Aorta (tissue), 5 donors: ENCODE data around the gene PADI4. TPM values are rescaled to one million over a fixed set of nuclear protein-coding genes. Genes with fewer than 3 reads are reported as not detected.

ENCODE experiments used
- ATAC-seq: fragments of 200-7000 bp; cut with Tn5 transposase; one replicate; pipeline ENCODE4 v1.9.1; 2022; ENCODE audit warnings: moderate library complexity; ENCODE audit not compliant: low FRiP score
- DNase-seq, 2 donors: peaks; one replicate each; pipeline ENCODE4 v3.0.0-alpha.2; 2020
- H3K27ac ChIP-seq, 2 donors: one replicate each; pipeline ENCODE4 v1.5.1; 2013; ENCODE audit warnings: low read length in 2 of 2, mild to moderate bottlenecking in 2 of 2, moderate library complexity in 2 of 2, control low read depth in 1 of 2, inconsistent platforms in 1 of 2, low read depth in 1 of 2
- H3K27me3 ChIP-seq, 2 donors: one replicate each; pipeline ENCODE4 v1.6.1; 2013; ENCODE audit warnings: control low read depth in 1 of 2, low read length in 1 of 2, mild to moderate bottlenecking in 1 of 2, moderate library complexity in 1 of 2; ENCODE audit not compliant: insufficient read depth in 2 of 2, control insufficient read depth in 1 of 2
- H3K36me3 ChIP-seq, 2 donors: one replicate each; pipeline ENCODE4 v1.6.1; 2013; ENCODE audit warnings: control low read depth in 1 of 2, low read length in 1 of 2, mild to moderate bottlenecking in 1 of 2; ENCODE audit not compliant: insufficient read depth in 2 of 2, control insufficient read depth in 1 of 2
- H3K4me1 ChIP-seq, 2 donors: one replicate each; pipeline ENCODE4 v1.6.1; 2013; ENCODE audit warnings: low read length in 2 of 2, control low read depth in 1 of 2, mild to moderate bottlenecking in 1 of 2, moderate library complexity in 1 of 2; ENCODE audit not compliant: insufficient read depth in 2 of 2, control insufficient read depth in 1 of 2
- H3K4me3 ChIP-seq, 2 donors: one replicate each; pipeline ENCODE4 v1.5.1; 2013; ENCODE audit warnings: low read length in 2 of 2, control low read depth in 1 of 2, mild to moderate bottlenecking in 1 of 2
- H3K9me3 ChIP-seq: one replicate; pipeline ENCODE4 v1.6.1; 2013; ENCODE audit warnings: mild to moderate bottlenecking, low read length; ENCODE audit not compliant: control insufficient read depth
- WGBS, 2 donors: extraction: QIAGEN DNeasy Blood & Tissue Kit; methylation state at CpG; one replicate each; pipeline ENCODE4 v1.1.7; 2013; 5-methylcytosine and 5-hydroxymethylcytosine counted together
- intact Hi-C, 2 donors: fragments of 100-400 bp; cut with DNase I; formaldehyde crosslinking; loops; one replicate each; pipeline versions ENCODE4 v1.14.2 to v1.15.0; 2022
- polyA plus RNA-seq, 2 donors: library from polyadenylated mRNA; stranded (reverse); fragments of 200-250 nt; gene quantifications; one replicate each; pipeline ENCODE4 v1.2.3, GENCODE V29; 2013
- total RNA-seq, 2 donors: library from RNA; stranded (reverse); fragmentation: NEBNext Ultra II Directional; extraction: Animal tissue kit (Norgen Biotek cat#: 25700); gene quantifications; one replicate each; pipeline ENCODE4 v1.2.1, GENCODE V29; 2021
- donor health status: healthy with polysubstance abuse.
- donor health status: Bipolar disorder and iron deficiency.
- donor health status: DM: no; HTN: no; CAD: no.
- donor health status: DM: no; HTN: no; CAD: no.
- donor health status: DM: yes; HTN: yes; CAD: no.

Gene PADI4
- total and polyA plus RNA-seq, 4 donors = 1.7 to 2.1 TPM; not detected in 2

DNA sequence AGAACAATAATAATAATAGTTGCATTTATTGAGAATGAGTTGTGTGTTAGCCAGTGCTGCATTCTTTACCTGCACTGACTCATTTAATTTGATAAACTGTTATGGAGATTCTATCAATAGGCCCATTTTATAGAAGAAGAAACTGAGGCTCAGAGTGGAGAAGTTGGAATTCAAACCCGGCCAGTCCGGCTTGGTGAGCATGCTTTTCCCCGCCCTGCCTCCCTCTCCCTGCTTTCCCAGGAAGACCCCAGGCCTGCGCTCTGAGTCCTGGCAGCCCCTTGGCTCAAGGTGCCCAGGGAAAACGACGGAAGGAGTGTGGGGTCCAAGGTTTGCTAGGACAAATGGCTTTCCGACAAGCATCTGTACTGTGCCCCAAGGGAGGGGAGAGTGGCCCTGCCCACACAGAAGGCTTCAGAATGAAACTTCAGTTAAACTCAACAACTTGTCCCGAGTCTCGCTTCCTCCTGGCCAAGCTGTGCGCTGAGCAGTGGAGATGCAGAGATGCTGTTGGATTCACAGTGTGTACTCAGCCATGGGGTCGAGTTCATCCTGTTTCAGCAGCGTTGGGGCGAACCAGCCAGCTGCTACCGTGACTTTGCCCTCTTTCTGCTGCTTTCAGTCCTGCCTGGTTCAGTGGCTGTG is 40.7 kb downstream of the PADI4 start:
- Histone ChIP-seq H3K27me3 (no peaks in the 10 kb centered on the region), H3K4me1 (no peaks in the 10 kb centered on the region), H3K27ac (no peak overlapping the region), H3K9me3 (no peaks in the 10 kb centered on the region), H3K36me3 (no peaks in the 10 kb centered on the region), H3K4me3 (no peak overlapping the region)
- ATAC-seq (no peak), DNase-seq (peak; percentile 17 to 40)
- intact Hi-C loops = no loop called here
- 49 to 58% methylated on average over 14 of the region's 14 CpGs for WGBS, 2 donors

DNA sequence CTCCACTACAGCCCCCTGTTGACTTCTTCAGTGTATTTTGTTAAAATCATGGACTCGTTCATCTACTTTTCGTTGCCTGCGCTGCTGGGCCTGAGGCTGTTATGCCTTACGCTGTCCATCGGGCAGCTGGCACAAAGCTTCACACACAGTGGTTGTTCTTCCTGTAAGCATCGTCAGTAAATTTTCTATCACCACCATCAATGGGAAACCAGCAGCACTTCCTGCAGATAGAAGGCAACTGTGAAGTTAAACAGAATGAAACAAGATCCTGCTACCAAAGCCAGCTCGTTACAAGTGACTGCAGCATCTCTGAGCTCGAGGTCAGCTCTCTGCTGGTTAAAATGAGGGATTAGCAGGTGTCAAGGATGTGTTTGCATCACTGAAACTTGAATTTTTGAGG is 42.1 kb downstream of the PADI4 start:
- Histone ChIP-seq H3K9me3 (no peaks in the 10 kb centered on the region), H3K27me3 (no peaks in the 10 kb centered on the region), H3K4me3 (no peak overlapping the region), H3K27ac (no peak overlapping the region), H3K36me3 (no peaks in the 10 kb centered on the region), H3K4me1 (no peaks in the 10 kb centered on the region)
- DNase-seq (peak in 1 of 2 donors; percentile 5), ATAC-seq (no peak)
- 60 to 62% methylated on average over 8 of the region's 8 CpGs for WGBS, 2 donors
- intact Hi-C loops = no loop called here

- no peak for ATAC-seq
- no peaks in the 10 kb centered on the region for H3K36me3 ChIP-seq
- no peaks in the 10 kb centered on the region for H3K4me1 ChIP-seq
- H3K9me3 ChIP-seq = no peaks in the 10 kb centered on the region
- intact Hi-C loops = no loop called here
- WGBS, 2 donors = 74 to 80% methylated on average over 7 of the region's 7 CpGs
- H3K27ac ChIP-seq = no peak overlapping the region
- no peak overlapping the region for H3K4me3 ChIP-seq
- peak in 1 of 2 donors; percentile 16 for DNase-seq
- H3K27me3 ChIP-seq = no peaks in the 10 kb centered on the region
These were observed 43.0 kb downstream of the PADI4 start for GRCh38 chr1:17350928-17351446.

DNA sequence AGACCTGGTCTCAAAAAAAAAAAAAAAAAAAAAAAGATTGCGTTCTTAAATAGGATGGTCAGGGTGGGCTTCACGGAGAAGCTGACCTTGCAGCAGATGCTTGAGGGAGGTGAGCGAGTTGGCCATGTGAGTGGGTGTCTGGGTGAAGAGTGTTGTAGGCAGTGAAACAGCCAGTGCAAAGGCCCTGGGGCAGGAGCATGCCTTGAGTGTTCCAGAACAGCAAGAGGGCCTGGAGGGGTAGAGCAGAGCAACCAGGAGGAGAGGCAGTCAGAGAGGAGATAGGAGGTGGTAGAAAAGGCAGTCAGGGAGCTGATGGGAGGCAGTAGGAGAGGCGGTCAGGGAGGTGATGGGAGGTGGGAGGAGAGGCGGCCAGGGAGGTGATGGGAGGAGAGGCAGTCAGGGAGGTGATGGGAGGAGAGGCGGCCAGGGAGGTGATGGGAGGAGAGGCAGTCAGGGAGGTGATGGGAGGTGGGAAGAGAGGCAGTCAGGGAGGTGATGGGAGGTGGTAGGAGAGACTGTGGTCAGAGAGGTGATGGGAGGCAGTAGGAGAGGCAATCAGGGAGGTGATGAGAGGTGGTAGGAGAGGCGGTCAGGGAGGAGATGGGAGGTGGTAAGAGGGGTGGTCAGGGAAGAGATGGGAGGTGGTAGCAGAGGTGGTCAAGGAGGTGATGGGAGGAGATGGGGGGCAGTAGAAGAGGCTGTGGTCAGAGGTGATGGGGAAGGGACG is 43.8 kb downstream of the PADI4 start:
- whole genome bisulfite sequencing, 2 donors = 77 to 82% methylated on average over 7 to 8 of the region's 8 CpGs

GRCh38 chr1:17352419-17352909 is 44.5 kb downstream of the PADI4 start:
- WGBS, 2 donors = 55% methylated on average over 8 of the region's 8 CpGs
- H3K9me3 ChIP-seq = no peaks in the 10 kb centered on the region
- no peaks in the 10 kb centered on the region for H3K4me1 ChIP-seq
- DNase-seq (peak in 1 of 2 donors; percentile 30), ATAC-seq (no peak)
- intact Hi-C loops = no loop called here
- H3K27me3 ChIP-seq = no peaks in the 10 kb centered on the region
- H3K36me3 ChIP-seq = no peaks in the 10 kb centered on the region
- no peak overlapping the region for H3K4me3 ChIP-seq
- H3K27ac ChIP-seq = no peak overlapping the region

More for the DNA sequence above, 43.8 kb downstream of the PADI4 start:
- no peaks in the 10 kb centered on the region for H3K36me3 ChIP-seq
- no peak overlapping the region for H3K27ac ChIP-seq
- intact Hi-C loops = no loop called here
- DNase-seq = peak in 1 of 2 donors; percentile 18
- no peak overlapping the region for H3K4me3 ChIP-seq
- no peaks in the 10 kb centered on the region for H3K9me3 ChIP-seq
- no peaks in the 10 kb centered on the region for H3K27me3 ChIP-seq
- ATAC-seq = no peak
- no peaks in the 10 kb centered on the region for H3K4me1 ChIP-seq

DNA sequence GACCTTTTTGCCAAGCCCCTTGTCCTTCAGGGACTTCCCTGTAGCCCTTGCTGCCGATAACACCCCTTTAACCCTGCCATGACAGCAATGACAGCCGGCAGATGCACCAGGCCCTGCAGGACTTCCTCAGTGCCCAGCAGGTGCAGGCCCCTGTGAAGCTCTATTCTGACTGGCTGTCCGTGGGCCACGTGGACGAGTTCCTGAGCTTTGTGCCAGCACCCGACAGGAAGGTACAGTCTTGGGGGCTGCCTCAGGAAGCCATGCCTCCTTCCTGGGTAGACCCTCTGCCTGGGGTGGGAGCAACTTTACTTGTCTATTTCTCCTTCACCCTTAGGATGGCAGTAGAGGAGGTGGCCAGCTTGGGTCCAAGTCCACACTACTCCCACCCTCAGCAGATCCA is 47.9 kb downstream of the PADI4 start:
- intact Hi-C loops = no loop called here
- ATAC-seq = no peak
- Histone ChIP-seq H3K4me1 (no peaks in the 10 kb centered on the region), H3K27me3 (no peaks in the 10 kb centered on the region), H3K27ac (no peak overlapping the region), H3K36me3 (no peaks in the 10 kb centered on the region), H3K9me3 (no peaks in the 10 kb centered on the region), H3K4me3 (no peak overlapping the region)
- DNase-seq = no peak
- 67 to 68% methylated on average over 6 of the region's 6 CpGs for WGBS, 2 donors

DNA sequence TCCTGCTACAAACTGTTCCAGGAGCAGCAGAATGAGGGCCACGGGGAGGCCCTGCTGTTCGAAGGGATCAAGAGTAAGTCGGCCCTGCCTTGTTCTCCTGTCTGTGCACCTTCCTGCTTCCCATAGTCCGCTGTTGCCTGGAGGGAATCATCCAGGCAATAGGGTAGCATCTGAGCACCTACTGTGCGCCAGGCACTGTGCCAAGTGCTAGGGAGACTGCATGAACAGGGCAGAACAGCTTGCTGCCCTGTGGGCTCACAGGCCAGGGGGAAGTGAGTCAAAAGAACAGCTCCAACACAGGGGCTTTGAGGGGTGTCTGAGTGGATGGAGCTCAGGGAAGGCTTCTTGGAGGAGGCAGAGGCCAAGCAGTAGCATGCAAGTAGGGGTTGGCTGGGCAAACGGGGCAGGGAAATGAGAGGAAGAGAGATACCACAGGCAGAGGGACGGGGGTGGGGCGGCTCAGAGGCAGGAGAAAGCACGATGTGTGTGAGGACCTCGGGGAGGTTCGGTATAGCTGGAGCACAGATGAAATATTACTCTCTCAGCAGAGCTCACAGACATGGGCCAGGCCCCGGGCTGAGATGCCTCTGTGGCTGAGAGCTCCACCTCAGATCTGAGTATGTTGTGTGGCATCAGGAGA is 48.5 kb downstream of the PADI4 start:
- DNase-seq = no peak
- no peak for ATAC-seq
- WGBS, 2 donors = 53 to 56% methylated on average over 12 of the region's 12 CpGs
- Histone ChIP-seq H3K4me1 (no peaks in the 10 kb centered on the region), H3K9me3 (no peaks in the 10 kb centered on the region), H3K4me3 (no peak overlapping the region), H3K36me3 (no peaks in the 10 kb centered on the region), H3K27ac (no peak overlapping the region), H3K27me3 (no peaks in the 10 kb centered on the region)
- intact Hi-C loops = no loop called here

DNA sequence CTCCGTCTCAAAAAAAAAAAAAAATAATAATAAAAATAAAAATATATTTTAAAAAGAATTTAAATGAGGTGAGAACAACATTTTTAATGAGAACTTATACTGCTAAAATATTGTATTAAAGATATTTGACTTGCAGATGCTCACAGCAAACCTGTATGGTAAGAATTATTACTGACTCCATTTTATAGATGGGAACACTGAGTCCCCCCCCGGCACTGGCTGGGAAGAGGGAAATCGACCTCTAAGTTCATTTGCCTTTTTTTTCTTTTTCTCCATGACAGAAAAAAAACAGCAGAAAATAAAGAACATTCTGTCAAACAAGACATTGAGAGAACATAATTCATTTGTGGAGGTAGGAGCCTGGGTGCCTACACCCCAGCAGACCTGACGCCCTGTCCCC is 50.6 kb downstream of the PADI4 start:
- no peak for DNase-seq
- 77 to 82% methylated on average over 3 to 4 of the region's 4 CpGs for WGBS, 2 donors
- intact Hi-C loops = no loop called here
- no peak overlapping the region for H3K27ac ChIP-seq
- no peaks in the 10 kb centered on the region for H3K4me1 ChIP-seq
- H3K9me3 ChIP-seq = no peaks in the 10 kb centered on the region
- no peak overlapping the region for H3K4me3 ChIP-seq
- ATAC-seq = no peak
- no peaks in the 10 kb centered on the region for H3K27me3 ChIP-seq
- H3K36me3 ChIP-seq = no peaks in the 10 kb centered on the region
